Measurements from ENCODE around the gene UBR1. TPM values are rescaled to one million over a fixed set of nuclear protein-coding genes. Genes with fewer than 3 reads are reported as not detected.
"Not testable (repeated sequence)": the region's sequence is repeated elsewhere in the genome, so short reads cannot be mapped to it uniquely, and the experiment has no call there.

UBR1 gene
- total RNA-seq, 1 donor from 2014 or later = 23.9 TPM

GRCh38 chr15:42984493-42985034, 121.3 kb downstream of the UBR1 start:
- Mint-ChIP-seq H3K4me1 (no peaks in the 10 kb centered on the region), H3K27ac (ENCODE audit: unreplicated experiment) (no peak overlapping the region), H3K27me3 (ENCODE audit: low read depth) (no peaks in the 10 kb centered on the region), H3K9me3 (no peaks in the 10 kb centered on the region), H3K4me3 (no peak overlapping the region), H3K36me3 (ENCODE audit: low read depth) (peaks cover 12% of the 10 kb centered on the region)
- DNase-seq (ENCODE audit: low read depth, low spot score) = no peak
- TF ChIP-seq CTCF (conservative IDR thresholded peaks at IDR 0.05) = peak; percentile 47

DNA sequence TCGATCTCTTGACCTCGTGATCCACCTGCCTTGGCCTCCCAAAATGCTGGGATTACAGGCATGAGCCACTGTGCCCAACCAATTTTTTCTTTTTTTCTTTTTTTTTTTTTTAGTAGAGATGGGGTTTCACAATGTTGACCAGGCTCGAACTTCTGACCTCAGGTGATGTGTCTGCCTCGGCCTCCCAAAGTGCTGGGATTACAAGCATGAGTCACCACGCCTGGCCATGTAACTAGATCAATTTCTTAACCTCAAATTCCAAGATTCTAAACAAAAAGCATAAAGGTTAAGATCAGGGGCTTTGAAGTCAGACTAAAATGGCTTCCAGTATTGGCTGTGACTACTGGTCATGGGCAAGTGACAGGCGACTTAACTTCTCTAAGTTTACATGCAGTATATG, 126.7 kb downstream of the UBR1 start:
- not testable (repeated sequence) for H3K4me3 Mint-ChIP-seq; H3K9me3 Mint-ChIP-seq; H3K27me3 Mint-ChIP-seq (ENCODE audit: low read depth); DNase-seq (ENCODE audit: low read depth, low spot score); H3K4me1 Mint-ChIP-seq; H3K27ac Mint-ChIP-seq (ENCODE audit: unreplicated experiment)
- H3K36me3 Mint-ChIP-seq (ENCODE audit: low read depth) = peaks cover 21% of the 10 kb centered on the region

DNA sequence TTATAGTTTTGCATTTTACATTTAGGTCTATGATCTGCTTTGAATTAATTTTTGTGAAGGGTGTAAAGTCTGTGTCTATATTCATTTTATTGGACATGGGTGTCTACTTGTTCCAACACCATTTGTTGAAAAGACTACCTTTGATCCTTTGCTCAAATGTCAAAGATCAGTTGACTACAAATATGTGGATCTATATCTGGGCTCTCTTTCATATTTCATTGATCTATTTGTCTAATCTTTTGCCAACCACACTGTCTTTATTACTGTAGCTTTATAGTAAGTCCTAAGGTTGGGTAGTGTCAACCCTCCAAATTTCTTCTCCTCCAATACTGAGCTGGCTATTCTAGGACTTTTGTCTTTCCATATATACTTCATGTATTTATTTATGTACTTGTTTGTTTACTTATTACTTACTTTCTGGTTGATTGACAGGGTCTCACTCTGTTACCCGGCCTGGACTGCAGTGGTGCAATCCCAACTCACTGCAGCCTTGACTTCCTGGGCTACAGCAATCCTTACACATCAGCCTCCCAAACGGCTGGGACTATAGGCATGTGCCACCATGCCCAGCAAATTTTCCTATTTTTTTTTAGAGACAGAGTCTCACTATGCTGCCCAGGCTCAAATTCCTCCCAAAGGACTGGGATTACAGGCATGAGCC, 131.5 kb downstream of the UBR1 start:
- no peak for TF ChIP-seq CTCF (conservative IDR thresholded peaks at IDR 0.05)
- H3K36me3 Mint-ChIP-seq (ENCODE audit: low read depth) = peaks cover 58% of the 10 kb centered on the region
- H3K27ac Mint-ChIP-seq (ENCODE audit: unreplicated experiment) = no peak overlapping the region
- H3K27me3 Mint-ChIP-seq (ENCODE audit: low read depth) = no peaks in the 10 kb centered on the region
- DNase-seq (ENCODE audit: low read depth, low spot score) = no peak
- no peaks in the 10 kb centered on the region for H3K4me1 Mint-ChIP-seq
- H3K9me3 Mint-ChIP-seq = peaks cover 9% of the 10 kb centered on the region
- no peak overlapping the region for H3K4me3 Mint-ChIP-seq

- H3K4me3 Mint-ChIP-seq = no peak overlapping the region
- no peak overlapping the region for H3K27ac Mint-ChIP-seq (ENCODE audit: unreplicated experiment)
- no peak for DNase-seq (ENCODE audit: low read depth, low spot score)
- no peaks in the 10 kb centered on the region for H3K4me1 Mint-ChIP-seq
- H3K9me3 Mint-ChIP-seq = peaks cover 13% of the 10 kb centered on the region
- H3K27me3 Mint-ChIP-seq (ENCODE audit: low read depth) = no peaks in the 10 kb centered on the region
- TF ChIP-seq CTCF (conservative IDR thresholded peaks at IDR 0.05) = no peak
- H3K36me3 Mint-ChIP-seq (ENCODE audit: low read depth) = peaks cover 67% of the 10 kb centered on the region
These were observed 132.7 kb downstream of the UBR1 start for GRCh38 chr15:42973114-42973513.

GRCh38 chr15:42971830-42972229, 134.0 kb downstream of the UBR1 start:
- H3K9me3 Mint-ChIP-seq = peaks cover 13% of the 10 kb centered on the region
- H3K4me3 Mint-ChIP-seq = no peak overlapping the region
- H3K27me3 Mint-ChIP-seq (ENCODE audit: low read depth) = no peaks in the 10 kb centered on the region
- H3K27ac Mint-ChIP-seq (ENCODE audit: unreplicated experiment) = no peak overlapping the region
- peaks cover 64% of the 10 kb centered on the region for H3K36me3 Mint-ChIP-seq (ENCODE audit: low read depth)
- no peak for TF ChIP-seq CTCF (conservative IDR thresholded peaks at IDR 0.05)
- H3K4me1 Mint-ChIP-seq = no peaks in the 10 kb centered on the region
- DNase-seq (ENCODE audit: low read depth, low spot score) = no peak

DNA sequence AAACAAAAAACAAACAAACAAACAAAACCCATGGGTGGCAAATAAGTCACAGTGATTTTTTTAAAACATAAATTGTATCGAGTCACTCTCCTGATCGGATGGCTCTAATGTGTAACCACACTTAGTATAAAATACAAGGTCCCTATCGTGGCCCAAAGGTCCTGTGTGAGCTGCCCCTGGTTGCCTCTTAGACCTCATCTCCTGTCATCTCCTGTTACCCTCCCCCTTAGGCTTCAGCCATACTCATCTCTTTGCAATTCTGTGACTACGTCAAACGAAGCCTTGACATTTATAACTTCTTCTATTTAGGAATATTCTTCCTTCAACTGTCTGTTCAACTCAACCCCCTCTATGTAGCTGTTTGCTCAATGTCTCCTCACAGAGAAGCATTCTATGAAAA, 141.4 kb downstream of the UBR1 start:
- DNase-seq (ENCODE audit: low read depth, low spot score) = no peak
- Mint-ChIP-seq H3K4me3 (no peak overlapping the region), H3K36me3 (ENCODE audit: low read depth) (peaks cover 22% of the 10 kb centered on the region), H3K27me3 (ENCODE audit: low read depth) (no peaks in the 10 kb centered on the region), H3K27ac (ENCODE audit: unreplicated experiment) (peak overlapping the region; percentile 48), H3K9me3 (peaks cover 4% of the 10 kb centered on the region), H3K4me1 (no peaks in the 10 kb centered on the region)
- TF ChIP-seq CTCF (conservative IDR thresholded peaks at IDR 0.05) = no peak
